Lung (tissue), 12 donors: Measurements from ENCODE around the gene SEC14L5. TPM values are rescaled to one million over a fixed set of nuclear protein-coding genes. Genes with fewer than 3 reads are reported as not detected.

Experiments used
- ATAC-seq: fragments of 200-7000 bp; cut with Tn5 transposase; one replicate; pipeline ENCODE4 v1.9.1; 2020; ENCODE audit warnings: moderate number of reproducible peaks; ENCODE audit not compliant: insufficient read depth, low FRiP score
- DNase-seq, 3 donors: peaks; one replicate each; pipeline ENCODE4 v3.0.0-alpha.2; 2013 to 2017
- H3K27ac ChIP-seq, 2 donors: one replicate each; pipeline ENCODE4 v1.5.1; 2013; ENCODE audit warnings: mild to moderate bottlenecking in 2 of 2, moderate library complexity in 2 of 2, control low read depth in 1 of 2, inconsistent platforms in 1 of 2, low read depth in 1 of 2, low read length in 1 of 2
- H3K27me3 ChIP-seq, 3 donors: one replicate each; pipeline ENCODE4 v1.5.1; 2013; ENCODE audit warnings: low read length in 2 of 3; ENCODE audit not compliant: control insufficient read depth in 3 of 3, insufficient read depth in 3 of 3
- H3K36me3 ChIP-seq, 4 donors: one replicate each; pipeline ENCODE4 v1.5.1; 2013; ENCODE audit warnings: low read length in 4 of 4, mild to moderate bottlenecking in 1 of 4, moderate library complexity in 1 of 4; ENCODE audit not compliant: control insufficient read depth in 4 of 4, insufficient read depth in 4 of 4
- H3K4me1 ChIP-seq, 5 donors: one replicate each; pipeline ENCODE4 v1.5.1; 2013; ENCODE audit warnings: low read length in 5 of 5, mild to moderate bottlenecking in 2 of 5, moderate library complexity in 1 of 5; ENCODE audit not compliant: control insufficient read depth in 5 of 5, insufficient read depth in 5 of 5
- H3K4me3 ChIP-seq: one replicate; pipeline ENCODE4 v1.5.1; 2013; ENCODE audit warnings: mild to moderate bottlenecking, control low read depth, moderate library complexity
- H3K9ac ChIP-seq, 2 donors: one replicate each; pipeline ENCODE4 v1.5.1; 2013; ENCODE audit warnings: low read length in 2 of 2, control low read depth in 1 of 2; ENCODE audit not compliant: insufficient read depth in 1 of 2
- H3K9me3 ChIP-seq, 4 donors: one replicate each; pipeline ENCODE4 v1.5.1; 2013; ENCODE audit warnings: low read length in 3 of 4, mild to moderate bottlenecking in 1 of 4, moderate library complexity in 1 of 4; ENCODE audit not compliant: control insufficient read depth in 4 of 4, insufficient read depth in 3 of 4
- CTCF ChIP-seq: IDR thresholded peaks from 2 replicates; pipeline ENCODE4 v1.5.1; 2012; ENCODE audit warnings: mild to moderate bottlenecking; ENCODE audit errors: control extremely low read depth, extremely low read depth
- WGBS, 2 donors: extraction: QIAGEN DNeasy Blood & Tissue Kit; methylation state at CpG; one replicate each; pipeline ENCODE4 v1.1.7; 2013; 5-methylcytosine and 5-hydroxymethylcytosine counted together
- polyA plus RNA-seq, 2 donors: library from polyadenylated mRNA; stranded (reverse); fragments of 200-250 nt; gene quantifications; one replicate each; pipeline ENCODE4 v1.2.1, GENCODE V29; 2013
- total RNA-seq, 2 donors: library from RNA; depleted of rRNA in 1 of 2; stranded (reverse); fragments of >200 nt in 1 of 2; gene quantifications; one replicate each; pipeline ENCODE4 v1.2.1, GENCODE V29; 2014 to 2021
- donor health status: control.
- donor health status: control.
- donor health status: Bipolar disorder and iron deficiency.
- donor health status: healthy.
- donor health status: DM: yes; HTN: yes; CAD: no.

The SEC14L5 gene
- total and polyA plus RNA-seq, 4 donors: 0.10 to 0.98 (median 0.28) TPM

GRCh38 chr16:4913774-4914525 is 44.2 kb upstream of the SEC14L5 start:
- Histone ChIP-seq H3K27ac (no peak overlapping the region), H3K27me3 (no peaks in the 10 kb centered on the region), H3K36me3 (no peaks in the 10 kb centered on the region), H3K4me3 (no peak overlapping the region), H3K9ac (no peak overlapping the region), H3K4me1 (peaks cover 0 to 2% (median 0%) of the 10 kb centered on the region in 5 donors), H3K9me3 (no peaks in the 10 kb centered on the region)
- 86 to 89% methylated on average over 15 of the region's 15 CpGs for WGBS, 2 donors
- TF ChIP-seq CTCF: no peak
- ATAC-seq (no peak), DNase-seq (no peak)

GRCh38 chr16:4914528-4915225 is 43.5 kb upstream of the SEC14L5 start:
- DNase-seq (no peak), ATAC-seq (no peak)
- H3K9me3 ChIP-seq: no peaks in the 10 kb centered on the region
- no peak overlapping the region for H3K27ac ChIP-seq
- TF ChIP-seq CTCF: no peak
- peaks cover 0 to 4% (median 0%) of the 10 kb centered on the region in 5 donors for H3K4me1 ChIP-seq
- 90 to 94% methylated on average over 7 of the region's 7 CpGs for WGBS, 2 donors
- H3K27me3 ChIP-seq: no peaks in the 10 kb centered on the region
- H3K9ac ChIP-seq: no peak overlapping the region
- H3K36me3 ChIP-seq: no peaks in the 10 kb centered on the region
- no peak overlapping the region for H3K4me3 ChIP-seq

GRCh38 chr16:4915226-4915761 is 42.8 kb upstream of the SEC14L5 start:
- H3K36me3 ChIP-seq: no peaks in the 10 kb centered on the region
- ATAC-seq: no peak
- no peak for DNase-seq
- WGBS, 2 donors: 82 to 87% methylated on average over 11 of the region's 11 CpGs
- no peaks in the 10 kb centered on the region for H3K9me3 ChIP-seq
- H3K4me1 ChIP-seq: peaks cover 0 to 4% (median 0%) of the 10 kb centered on the region in 5 donors
- H3K27ac ChIP-seq: no peak overlapping the region
- TF ChIP-seq CTCF: no peak
- H3K4me3 ChIP-seq: no peak overlapping the region
- H3K27me3 ChIP-seq: no peaks in the 10 kb centered on the region
- no peak overlapping the region for H3K9ac ChIP-seq
